Endothelial cell of umbilical vein (primary cell): ENCODE results near the gene NR1H4.

Experiments used
- JUN ChIP-seq: IDR thresholded peaks from 2 replicates; pipeline ENCODE4 v1.6.1; 2011; ENCODE audit warnings: borderline replicate concordance, low read depth; ENCODE audit not compliant: insufficient read length, insufficient read depth
- TF ChIP-seq, protein P1 (sequence below), 2 donors: IDR thresholded peaks; 1 replicate in 1 of 2; 2 replicates in 1 of 2; pipeline ENCODE4 v1.5.1; 2011; ENCODE audit warnings: low read length in 2 of 2, mild to moderate bottlenecking in 2 of 2, moderate library complexity in 2 of 2, control low read depth in 1 of 2, inconsistent platforms in 1 of 2, low read depth in 1 of 2; ENCODE audit not compliant: insufficient read depth in 1 of 2; ENCODE audit errors: extremely low read depth in 1 of 2

DNA sequence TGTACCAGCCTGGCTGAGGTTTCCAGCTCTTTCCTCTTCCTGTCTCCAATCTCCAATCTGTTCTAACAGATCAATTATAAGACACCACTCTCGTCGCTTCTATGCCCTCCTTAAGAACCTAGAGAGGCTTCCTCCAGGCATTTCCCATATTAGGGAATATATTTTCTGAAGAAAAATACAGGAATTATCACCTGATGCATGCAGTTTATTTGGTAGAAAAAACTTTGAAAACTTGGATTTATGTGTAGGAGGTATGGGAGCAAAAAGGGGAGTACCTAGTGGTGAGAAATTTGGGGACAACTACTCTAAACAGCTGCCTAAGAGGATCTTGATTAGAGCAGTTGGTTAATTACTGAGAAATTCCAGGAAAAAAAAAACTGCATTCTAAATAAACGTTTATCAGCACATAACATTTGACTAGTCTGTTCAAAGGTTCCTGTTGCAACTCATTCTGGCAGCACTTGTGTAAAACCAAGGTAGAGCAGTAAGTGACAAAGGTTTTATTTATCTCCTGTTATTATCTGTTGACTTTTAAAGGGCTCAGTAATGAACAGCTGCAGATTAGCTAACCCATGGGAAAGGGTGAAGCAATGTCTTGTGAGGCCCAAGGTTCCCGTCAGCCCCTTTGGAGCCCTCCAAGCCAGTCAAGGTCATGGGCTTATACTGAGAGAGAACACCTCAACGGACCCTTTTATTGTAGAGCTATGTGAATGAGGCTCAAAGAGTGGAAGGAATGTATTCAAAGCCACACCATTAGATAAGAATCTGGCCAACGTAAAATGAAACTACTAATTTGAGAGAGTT is 36.4 kb upstream of the NR1H4 start:
- TF ChIP-seq, protein P1, sequence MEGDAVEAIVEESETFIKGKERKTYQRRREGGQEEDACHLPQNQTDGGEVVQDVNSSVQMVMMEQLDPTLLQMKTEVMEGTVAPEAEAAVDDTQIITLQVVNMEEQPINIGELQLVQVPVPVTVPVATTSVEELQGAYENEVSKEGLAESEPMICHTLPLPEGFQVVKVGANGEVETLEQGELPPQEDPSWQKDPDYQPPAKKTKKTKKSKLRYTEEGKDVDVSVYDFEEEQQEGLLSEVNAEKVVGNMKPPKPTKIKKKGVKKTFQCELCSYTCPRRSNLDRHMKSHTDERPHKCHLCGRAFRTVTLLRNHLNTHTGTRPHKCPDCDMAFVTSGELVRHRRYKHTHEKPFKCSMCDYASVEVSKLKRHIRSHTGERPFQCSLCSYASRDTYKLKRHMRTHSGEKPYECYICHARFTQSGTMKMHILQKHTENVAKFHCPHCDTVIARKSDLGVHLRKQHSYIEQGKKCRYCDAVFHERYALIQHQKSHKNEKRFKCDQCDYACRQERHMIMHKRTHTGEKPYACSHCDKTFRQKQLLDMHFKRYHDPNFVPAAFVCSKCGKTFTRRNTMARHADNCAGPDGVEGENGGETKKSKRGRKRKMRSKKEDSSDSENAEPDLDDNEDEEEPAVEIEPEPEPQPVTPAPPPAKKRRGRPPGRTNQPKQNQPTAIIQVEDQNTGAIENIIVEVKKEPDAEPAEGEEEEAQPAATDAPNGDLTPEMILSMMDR (IDR thresholded peaks at IDR 0.05; ENCODE audit: extremely low read depth in 1 of 2, insufficient read depth in 1 of 2, low read depth in 1 of 2, low read length in 2 of 2), result no peak
- no peak for TF ChIP-seq JUN
